Activated T-cell treated with anti-CD3 and anti-CD28 coated beads for 48 hours (primary cell): ENCODE results near the gene SLC8B1.

Experiments
- DNase-seq: peaks from one replicate; pipeline ENCODE4 v3.0.0-alpha.2; 2020; ENCODE audit warnings: low read depth

The SLC8B1 gene

GRCh38 chr12:113334786-113335539 lies at the start of gene SLC8B1:
Gene SLC8B1 (minus strand): TSS chr12:113335109. CDS start chr12:113332878, 2,231 bp downstream.
- DNase-seq: peak; percentile 91

DNA sequence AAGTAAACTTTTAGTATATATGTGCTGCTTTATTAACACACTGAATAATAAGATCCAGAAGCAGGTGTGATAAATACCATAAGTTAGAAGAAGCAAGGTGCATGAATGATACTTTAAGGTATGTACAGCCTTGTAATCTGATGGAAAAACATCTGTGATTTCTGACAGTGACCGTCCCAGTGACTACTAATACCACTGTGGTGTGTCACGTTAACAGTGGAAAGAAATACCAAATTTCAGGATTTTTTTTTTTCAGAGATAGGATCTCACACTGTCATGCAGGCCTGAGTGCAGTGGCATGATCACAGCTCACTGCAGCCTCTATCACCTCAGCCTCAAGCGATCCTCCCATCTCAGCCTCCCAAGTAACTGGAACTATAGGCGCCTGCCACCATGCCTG lies 47.3 kb upstream of the SLC8B1 start:
- DNase-seq: no peak

GRCh38 chr12:113381220-113381619 lies 46.3 kb upstream of the SLC8B1 start:
- no peak for DNase-seq

GRCh38 chr12:113378291-113378690 lies 43.4 kb upstream of the SLC8B1 start:
- DNase-seq: no peak

GRCh38 chr12:113374823-113375428 lies 40.0 kb upstream of the SLC8B1 start:
- DNase-seq: no peak

GRCh38 chr12:113373969-113374368 lies 39.1 kb upstream of the SLC8B1 start:
- no peak for DNase-seq

DNA sequence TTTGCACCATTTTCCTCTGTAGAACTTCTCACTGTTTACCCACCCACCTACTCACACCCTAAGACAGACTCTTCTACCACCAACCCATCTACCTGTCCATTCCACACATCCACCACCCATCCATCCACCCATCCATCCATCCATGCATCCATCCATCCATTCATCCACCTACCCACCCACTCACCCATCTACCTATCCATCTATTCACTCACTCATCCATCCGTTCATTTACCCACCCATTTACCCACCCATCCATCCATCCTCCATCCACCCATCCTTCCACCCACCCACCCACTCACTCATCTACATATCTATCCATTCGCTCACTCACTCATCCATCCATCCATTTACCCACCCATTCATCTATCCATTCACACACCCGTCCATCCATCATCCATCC lies 38.5 kb upstream of the SLC8B1 start:
- no peak for DNase-seq

- DNase-seq: no peak
These were observed 37.5 kb upstream of the SLC8B1 start for GRCh38 chr12:113372371-113372770.

DNA sequence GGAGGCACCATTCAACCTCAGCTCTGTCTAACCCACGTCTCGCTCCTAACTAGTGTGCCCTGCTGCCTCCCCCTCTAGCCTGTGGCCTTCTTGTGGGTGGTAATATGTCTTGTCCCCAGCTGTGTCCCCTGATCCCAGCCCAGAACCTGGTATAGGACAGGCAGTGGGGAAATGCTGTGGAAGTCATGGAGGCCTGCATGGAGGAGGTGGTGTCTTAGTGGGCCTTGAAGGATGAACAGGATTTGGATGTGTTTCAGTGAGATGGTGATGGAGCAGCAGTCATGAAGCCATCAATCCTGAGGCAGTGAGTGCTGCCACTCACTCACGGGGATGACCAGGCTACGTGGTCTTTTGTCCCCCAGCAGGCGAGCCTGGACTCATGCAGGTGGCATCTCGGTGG lies 36.9 kb upstream of the SLC8B1 start:
- no peak for DNase-seq

GRCh38 chr12:113370923-113371682 lies 36.2 kb upstream of the SLC8B1 start:
- no peak for DNase-seq

DNA sequence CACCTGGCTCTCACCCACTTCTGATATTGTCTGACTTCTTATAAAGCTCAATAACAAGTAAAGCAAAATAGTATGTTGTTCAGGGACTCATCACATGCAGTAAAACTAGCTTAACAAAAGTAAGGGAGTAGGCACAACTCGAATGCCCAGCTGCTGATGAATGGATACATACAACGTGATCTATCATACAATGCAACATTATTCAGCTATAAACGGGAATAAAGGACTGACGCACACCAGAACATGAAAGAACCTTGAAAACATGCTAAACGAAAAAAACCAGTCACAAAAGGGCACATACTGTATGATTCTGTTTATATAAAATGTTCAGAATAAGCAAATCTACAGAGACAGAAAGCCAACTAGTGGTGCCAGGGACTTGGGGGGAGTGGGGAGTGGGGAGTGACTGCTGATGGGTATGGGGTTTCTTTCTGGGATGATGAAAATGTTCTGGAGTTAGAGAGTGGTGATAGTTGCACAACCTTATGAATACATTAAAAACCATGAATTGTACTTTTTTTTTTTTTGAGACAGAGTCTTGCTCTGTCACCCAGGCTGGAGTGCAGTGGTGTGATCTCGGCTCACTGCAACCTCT lies 34.6 kb upstream of the SLC8B1 start:
- DNase-seq: no peak

DNA sequence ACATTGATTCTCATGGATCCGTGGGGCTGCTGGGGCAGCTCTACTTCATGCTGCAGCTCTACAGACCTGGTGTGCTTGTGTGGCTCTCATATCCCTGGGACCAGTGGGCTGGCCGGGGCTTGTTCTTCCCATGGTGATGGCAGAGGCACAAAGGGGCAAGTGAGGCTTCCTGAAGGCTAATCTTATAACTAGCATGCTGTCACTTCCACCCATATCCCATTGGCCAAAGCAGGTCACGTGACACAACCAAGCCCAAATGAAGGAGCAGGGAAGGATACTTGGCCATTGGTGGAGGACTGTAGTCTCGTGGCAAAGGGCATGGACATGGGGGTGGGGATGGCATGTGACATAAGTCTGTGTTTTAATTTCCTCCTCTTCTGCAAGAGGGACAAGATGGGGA lies 33.4 kb upstream of the SLC8B1 start:
- DNase-seq: no peak

- DNase-seq: no peak
These were observed 31.9 kb upstream of the SLC8B1 start for GRCh38 chr12:113366827-113367226.

DNA sequence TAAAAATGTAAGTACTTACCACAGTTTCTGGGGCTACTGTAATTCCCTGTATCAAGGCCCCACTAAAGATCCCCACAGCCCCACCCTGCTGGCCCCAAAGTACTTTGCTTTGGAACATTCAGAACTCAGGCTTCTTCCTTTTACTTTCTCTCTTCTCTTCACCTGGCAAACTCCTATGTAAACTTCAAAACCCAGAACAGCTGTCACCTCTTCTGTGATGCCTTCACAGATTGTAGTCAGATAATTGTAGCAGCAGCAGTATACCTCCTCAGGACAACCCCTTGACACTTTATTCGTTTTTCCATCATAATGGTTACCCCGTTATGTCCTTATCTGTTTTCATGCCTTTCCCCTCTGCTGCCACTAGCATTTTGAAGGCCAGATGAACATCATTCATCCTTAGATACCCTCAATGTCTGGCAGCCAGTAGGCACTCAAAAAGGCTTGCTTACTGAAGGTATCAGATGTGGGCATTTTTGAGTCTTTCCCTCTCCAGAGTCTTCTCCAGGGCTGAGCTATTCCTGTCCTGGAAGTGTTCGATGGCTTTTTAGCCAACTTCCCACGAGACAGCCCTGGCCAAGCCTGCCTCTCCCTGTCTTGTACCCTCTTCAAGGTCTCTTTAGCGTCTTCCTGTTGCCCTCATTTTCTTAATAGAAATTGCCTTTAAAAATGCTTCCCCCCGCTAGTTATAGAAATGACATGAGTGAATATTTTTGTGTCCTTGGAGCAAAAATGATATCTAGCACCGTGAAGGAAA lies 30.9 kb upstream of the SLC8B1 start:
- no peak for DNase-seq

- no peak for DNase-seq
These were observed 29.8 kb upstream of the SLC8B1 start for GRCh38 chr12:113364698-113365097.

GRCh38 chr12:113361574-113362370 lies 26.9 kb upstream of the SLC8B1 start:
- DNase-seq: no peak

- no peak for DNase-seq
These were observed 25.2 kb upstream of the SLC8B1 start for GRCh38 chr12:113359939-113360748.

DNA sequence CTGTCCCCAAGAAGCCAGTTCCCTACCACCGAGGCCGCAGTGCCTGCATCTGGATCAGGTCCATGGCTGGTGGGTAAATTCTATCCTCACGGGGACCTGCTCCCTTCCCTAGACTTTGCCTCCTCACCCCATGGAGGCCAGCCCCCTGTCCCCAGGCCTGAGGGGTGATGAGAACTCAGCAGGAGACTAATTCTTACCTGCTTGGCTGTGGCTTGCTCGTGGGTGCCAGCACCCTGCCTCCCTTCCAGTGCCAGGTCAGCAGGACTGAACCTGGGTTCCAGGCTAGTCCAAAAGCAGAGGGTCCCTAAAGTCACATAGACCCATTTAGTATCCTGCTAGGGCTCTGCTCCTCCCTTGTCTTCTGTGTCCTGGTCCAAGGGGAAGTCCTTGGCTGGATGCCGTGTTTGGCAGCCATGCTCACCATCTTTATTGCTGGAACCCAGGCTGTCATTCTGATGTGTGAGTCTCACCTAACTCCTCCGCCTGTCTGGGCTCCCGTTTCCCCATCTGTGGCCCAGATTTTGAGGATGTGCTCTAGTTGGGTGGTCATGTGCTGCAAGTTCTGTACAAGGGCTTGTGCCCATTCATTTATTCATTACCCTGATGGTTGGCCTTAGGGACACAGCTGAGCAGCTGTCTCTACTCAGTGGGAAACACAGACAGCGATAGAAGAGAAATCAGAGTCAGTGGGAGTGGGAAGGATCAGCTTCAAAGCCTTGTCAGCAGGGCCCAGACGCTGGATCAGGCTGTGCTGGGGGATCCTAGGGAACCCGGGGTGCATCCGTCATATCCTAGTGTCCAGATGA lies 24.4 kb upstream of the SLC8B1 start:
- no peak for DNase-seq

GRCh38 chr12:113358381-113359132 lies 23.6 kb upstream of the SLC8B1 start, which contains the start of gene PLBD2:
Gene PLBD2 (plus strand): TSS chr12:113358587. CDS start chr12:113358601, 14 bp downstream.
- DNase-seq: peak; percentile 92
